Endothelial cell of umbilical vein (primary cell): ENCODE results near the gene STAC2. TPM values are rescaled to one million over a fixed set of nuclear protein-coding genes. Genes with fewer than 3 reads are reported as not detected.

Experiments used
- BruUV-seq: library from RNA; stranded (reverse); fragments of 400-500 nt; replicated peaks from 2 replicates; lab custom pipeline; 2021; lab: Mats Ljungman, UMichigan
- CTCF ChIA-PET: fragments of 300-600, 350-600 bp; sonication (Branson Sonifier 250); formaldehyde crosslinking; loops from one replicate; lab custom pipeline; 2021; ENCODE audit warnings: antibody characterized with exemption, inconsistent platforms; lab: Charles Lee
- POLR2A ChIA-PET: fragments of 300-600, 350-600 bp; sonication (Branson Sonifier 250); formaldehyde crosslinking; loops from one replicate; lab custom pipeline; 2021; ENCODE audit warnings: antibody characterized with exemption, inconsistent platforms; lab: Charles Lee
- DNase-seq: peaks from one replicate; pipeline ENCODE4 v3.0.0-alpha.2; 2011; ENCODE audit warnings: low read depth, low spot score
- FAIRE-seq: peaks from 2 replicates; lab custom pipeline; 2011; peaks lifted over from hg19 to GRCh38; lab: Jason Lieb, UNC
- H2AFZ ChIP-seq: 2 replicates; pipeline ENCODE4 v1.6.0; 2012; ENCODE audit warnings: low read depth, low read length, control low read depth, inconsistent platforms
- H3K27ac ChIP-seq: 2 replicates; pipeline ENCODE4 v1.5.1; 2011; ENCODE audit warnings: low read depth, mild to moderate bottlenecking, control low read depth, low read length, moderate library complexity; ENCODE audit not compliant: insufficient read depth
- H3K27me3 ChIP-seq, 2 experiments: 2 replicates each; pipeline versions ENCODE4 v1.6.0 to v1.6.1; 2011; ENCODE audit warnings: low read length in 2 of 2, mixed read lengths in 1 of 2; ENCODE audit not compliant: control insufficient read depth in 2 of 2, insufficient read depth in 2 of 2
- H3K36me3 ChIP-seq, 2 experiments: 2 replicates in 1 of 2; 3 replicates in 1 of 2; pipeline ENCODE4 v1.5.1; 2011; ENCODE audit warnings: low read length in 2 of 2, mild to moderate bottlenecking in 1 of 2, moderate library complexity in 1 of 2; ENCODE audit not compliant: control insufficient read depth in 2 of 2, insufficient read depth in 2 of 2; ENCODE audit errors: extremely low read depth in 1 of 2
- H3K4me1 ChIP-seq: 3 replicates; pipeline ENCODE4 v1.5.1; 2011; ENCODE audit warnings: mild to moderate bottlenecking, low read length; ENCODE audit not compliant: control insufficient read depth, insufficient read depth; ENCODE audit errors: extremely low read depth
- H3K4me2 ChIP-seq: 2 replicates; pipeline ENCODE4 v1.6.1; 2011; ENCODE audit warnings: low read length, control low read depth, mixed read lengths; ENCODE audit not compliant: insufficient read depth
- H3K4me3 ChIP-seq, 3 experiments: fragments of 200-600 bp in 1 of 3; sonication (generic), shearing (Covaris generic) in 1 of 3; replicated peaks in 1 of 3; 2 replicates each; pipeline ENCODE4 v1.5.1; 2011 to 2016; ENCODE audit warnings: control low read depth in 3 of 3, low read length in 3 of 3, mild to moderate bottlenecking in 2 of 3, inconsistent platforms in 1 of 3, low read depth in 1 of 3, moderate library complexity in 1 of 3; ENCODE audit not compliant: insufficient read depth in 1 of 3
- H3K79me2 ChIP-seq: 2 replicates; pipeline ENCODE4 v1.6.0; 2012; ENCODE audit warnings: low read length, inconsistent platforms; ENCODE audit not compliant: control insufficient read depth, insufficient read depth
- H3K9ac ChIP-seq: replicated peaks from 2 replicates; pipeline ENCODE3; 2011; ENCODE audit warnings: low read length, control low read depth; ENCODE audit not compliant: insufficient read depth; ENCODE audit errors: extremely low read depth
- H3K9me1 ChIP-seq: replicated peaks from 3 replicates; pipeline ENCODE4 v1.6.0; 2011; ENCODE audit warnings: mild to moderate bottlenecking, low read length; ENCODE audit not compliant: control insufficient read depth, insufficient read depth; ENCODE audit errors: extremely low read depth
- H3K9me3 ChIP-seq: replicated peaks from 2 replicates; pipeline ENCODE4 v1.5.1; 2012; ENCODE audit warnings: low read length, inconsistent platforms; ENCODE audit not compliant: control insufficient read depth, insufficient read depth
- H4K20me1 ChIP-seq: replicated peaks from 2 replicates; pipeline ENCODE3; 2011; ENCODE audit warnings: mild to moderate bottlenecking, low read length; ENCODE audit not compliant: control insufficient read depth, insufficient read depth; ENCODE audit errors: extremely low read depth
- EZH2 ChIP-seq: IDR thresholded peaks from 2 replicates; pipeline ENCODE4 v1.6.1; 2012; ENCODE audit warnings: borderline replicate concordance, low read depth, mild to moderate bottlenecking, moderate library complexity, low read length, inconsistent platforms; ENCODE audit not compliant: severe bottlenecking
- FOS ChIP-seq: IDR thresholded peaks from 2 replicates; pipeline ENCODE4 v1.6.1; 2011; ENCODE audit warnings: mild to moderate bottlenecking, low read length, moderate library complexity, borderline replicate concordance; ENCODE audit not compliant: insufficient read depth
- GATA2 ChIP-seq: IDR thresholded peaks from 2 replicates; pipeline ENCODE4 v1.7.0; 2011; ENCODE audit warnings: low read depth, mild to moderate bottlenecking, moderate library complexity, mixed read lengths, low read length; ENCODE audit not compliant: insufficient read length, insufficient read depth
- JUN ChIP-seq: IDR thresholded peaks from 2 replicates; pipeline ENCODE4 v1.6.1; 2011; ENCODE audit warnings: borderline replicate concordance, low read depth; ENCODE audit not compliant: insufficient read length, insufficient read depth
- MYC ChIP-seq: IDR thresholded peaks from one replicate; pipeline ENCODE4 v1.6.1; 2011; ENCODE audit warnings: mild to moderate bottlenecking, low read depth, low read length
- POLR2A ChIP-seq: IDR thresholded peaks from 2 replicates; pipeline ENCODE4 v1.6.1; 2012; ENCODE audit warnings: low read depth, mild to moderate bottlenecking, control low read depth, low read length
- POLR2AphosphoS5 ChIP-seq: IDR thresholded peaks from 2 replicates; pipeline ENCODE4 v1.6.1; 2012; ENCODE audit warnings: low read depth, mild to moderate bottlenecking, control low read depth, low read length, moderate library complexity; ENCODE audit not compliant: insufficient read depth
- dilution Hi-C: fragments of 300-500 bp; cut with MboI; formaldehyde crosslinking; loops from one replicate; pipeline ENCODE4 v1.15.0; 2019; ENCODE audit warnings: low sequenced_read_pairs; ENCODE audit not compliant: extremely low pct_ligation_motif_present
- intact Hi-C: fragments of 100-400 bp; cut with micrococcal nuclease; formaldehyde crosslinking; loops from one replicate; pipeline ENCODE4 v1.10.0; 2022
- polyA plus RNA-seq, 4 experiments: library from polyadenylated mRNA; depleted of rRNA in 3 of 4; stranded (reverse) in 3 of 4; unstranded in 1 of 4; fragments of >200 nt; gene quantifications; 2 replicates each; pipeline versions ENCODE4 v1.2.1 to v1.2.3, GENCODE V29; 2011 to 2012; ENCODE audit warnings: missing spikeins in 1 of 4
- total RNA-seq: library from RNA; stranded (reverse); gene quantifications from 2 replicates; pipeline ENCODE4 v1.2.3, GENCODE V29; 2021
- TF ChIP-seq, protein P1 (sequence below): IDR thresholded peaks from 2 replicates; pipeline ENCODE4 v1.6.1; 2011; ENCODE audit not compliant: insufficient read depth, insufficient read length
- TF ChIP-seq, protein P2 (sequence below), 2 donors: IDR thresholded peaks; 1 replicate in 1 of 2; 2 replicates in 1 of 2; pipeline ENCODE4 v1.5.1; 2011; ENCODE audit warnings: low read length in 2 of 2, mild to moderate bottlenecking in 2 of 2, moderate library complexity in 2 of 2, control low read depth in 1 of 2, inconsistent platforms in 1 of 2, low read depth in 1 of 2; ENCODE audit not compliant: insufficient read depth in 1 of 2; ENCODE audit errors: extremely low read depth in 1 of 2

STAC2 gene
- total and polyA plus RNA-seq, 2 donors (not counting 3 experiments of a cell fraction or from before 2014, with no cell fraction given): not detected

DNA sequence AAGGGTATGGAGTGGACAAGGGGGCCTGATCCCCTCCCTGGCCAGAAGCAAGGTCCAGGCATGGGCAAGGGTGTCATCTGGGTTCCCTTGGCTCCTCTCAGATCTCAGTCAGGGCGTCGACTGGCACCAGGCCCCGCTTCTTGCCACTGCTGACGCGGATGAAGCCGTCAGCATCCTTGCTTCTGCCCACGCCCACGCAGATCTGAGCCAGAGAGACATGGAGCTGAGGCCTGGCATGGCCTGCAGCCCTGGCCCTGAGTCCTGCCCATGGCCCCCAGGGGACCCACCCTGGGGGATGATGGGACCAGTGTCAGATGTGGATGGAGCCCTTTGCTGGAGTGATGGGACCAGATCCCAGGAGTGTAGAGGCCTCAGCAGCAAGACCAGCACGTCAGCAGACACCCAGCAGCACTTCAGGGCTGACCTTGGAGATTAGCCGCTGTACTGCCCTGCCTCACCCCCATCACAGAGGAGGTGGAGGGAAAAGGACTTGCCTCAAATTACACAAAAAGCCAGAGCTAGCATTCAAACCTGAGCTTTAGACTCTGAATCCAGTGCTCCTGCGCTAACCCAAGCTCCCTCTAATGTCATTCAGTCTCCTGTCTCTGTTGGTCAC lies 13.4 kb downstream of the STAC2 start:
- FAIRE-seq: no peak

More for the DNA sequence above, 13.4 kb downstream of the STAC2 start:
- Histone ChIP-seq H3K79me2 (no peaks in the 10 kb centered on the region), H2AFZ (no peak overlapping the region), H3K9ac (no peak overlapping the region), H3K36me3 (no peaks in the 10 kb centered on the region), H3K9me3 (no peaks in the 10 kb centered on the region), H3K27me3 (peaks cover 4 to 11% of the 10 kb centered on the region in 2 experiments), H3K4me2 (no peak overlapping the region), H3K27ac (no peak overlapping the region), H3K4me3 (no peak overlapping the region), H4K20me1 (no peaks in the 10 kb centered on the region), H3K9me1 (no peaks in the 10 kb centered on the region), H3K4me1 (peaks cover 5% of the 10 kb centered on the region)
- TF ChIP-seq, protein P1, sequence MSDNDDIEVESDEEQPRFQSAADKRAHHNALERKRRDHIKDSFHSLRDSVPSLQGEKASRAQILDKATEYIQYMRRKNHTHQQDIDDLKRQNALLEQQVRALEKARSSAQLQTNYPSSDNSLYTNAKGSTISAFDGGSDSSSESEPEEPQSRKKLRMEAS: no peak
- TF ChIP-seq GATA2: no peak
- no peak for TF ChIP-seq JUN
- no peak for TF ChIP-seq POLR2A
- TF ChIP-seq FOS: no peak
- no peak for TF ChIP-seq EZH2
- TF ChIP-seq, protein P2, sequence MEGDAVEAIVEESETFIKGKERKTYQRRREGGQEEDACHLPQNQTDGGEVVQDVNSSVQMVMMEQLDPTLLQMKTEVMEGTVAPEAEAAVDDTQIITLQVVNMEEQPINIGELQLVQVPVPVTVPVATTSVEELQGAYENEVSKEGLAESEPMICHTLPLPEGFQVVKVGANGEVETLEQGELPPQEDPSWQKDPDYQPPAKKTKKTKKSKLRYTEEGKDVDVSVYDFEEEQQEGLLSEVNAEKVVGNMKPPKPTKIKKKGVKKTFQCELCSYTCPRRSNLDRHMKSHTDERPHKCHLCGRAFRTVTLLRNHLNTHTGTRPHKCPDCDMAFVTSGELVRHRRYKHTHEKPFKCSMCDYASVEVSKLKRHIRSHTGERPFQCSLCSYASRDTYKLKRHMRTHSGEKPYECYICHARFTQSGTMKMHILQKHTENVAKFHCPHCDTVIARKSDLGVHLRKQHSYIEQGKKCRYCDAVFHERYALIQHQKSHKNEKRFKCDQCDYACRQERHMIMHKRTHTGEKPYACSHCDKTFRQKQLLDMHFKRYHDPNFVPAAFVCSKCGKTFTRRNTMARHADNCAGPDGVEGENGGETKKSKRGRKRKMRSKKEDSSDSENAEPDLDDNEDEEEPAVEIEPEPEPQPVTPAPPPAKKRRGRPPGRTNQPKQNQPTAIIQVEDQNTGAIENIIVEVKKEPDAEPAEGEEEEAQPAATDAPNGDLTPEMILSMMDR (IDR thresholded peaks at IDR 0.05; ENCODE audit: extremely low read depth in 1 of 2, insufficient read depth in 1 of 2, low read depth in 1 of 2, low read length in 2 of 2): no peak
- TF ChIP-seq MYC: no peak
- TF ChIP-seq POLR2AphosphoS5: no peak
- no peak for DNase-seq
- POLR2A ChIA-PET: no interaction called here
- intact Hi-C loops: no loop called here
- CTCF ChIA-PET: interaction anchor here (1.0 to 4.1 kb wide), 5 partner anchors 20 to 59 kb away, joined by 3 to 16 read pairs (median 5); no protein-coding TSS in a partner anchor
- dilution Hi-C loops: no loop called here
- BruUV-seq: no TSS peak
